OCI-LY1 (cell line): ENCODE results near the gene CACNA1C.

Experiments used
- H2AFZ ChIP-seq: fragments of 200-600 bp; sonication (generic), shearing (Covaris generic); 2 replicates; pipeline ENCODE4 v1.6.0; 2014; ENCODE audit warnings: antibody characterized with exemption, mild to moderate bottlenecking, low read length
- H3F3A ChIP-seq: fragments of 200-600 bp; sonication (generic), shearing (Covaris generic); 2 replicates; pipeline ENCODE4 v1.6.0; 2014; ENCODE audit warnings: mild to moderate bottlenecking, antibody characterized with exemption, low read length, moderate library complexity; ENCODE audit not compliant: insufficient read depth
- H3K27ac ChIP-seq: fragments of 200-600 bp; sonication (generic); 2 replicates; pipeline ENCODE4 v1.5.1; 2014; ENCODE audit warnings: low read length, mixed run types, mild to moderate bottlenecking, low read depth; ENCODE audit not compliant: poor library complexity, severe bottlenecking
- H3K27me3 ChIP-seq: fragments of 200-600 bp; sonication (generic); 2 replicates; pipeline ENCODE4 v1.6.0; 2014; ENCODE audit warnings: antibody characterized with exemption, mild to moderate bottlenecking, low read length, moderate library complexity; ENCODE audit not compliant: insufficient read depth
- H3K36me3 ChIP-seq: fragments of 200-600 bp; sonication (generic); 2 replicates; pipeline ENCODE4 v1.6.1; 2014; ENCODE audit warnings: mild to moderate bottlenecking, antibody characterized with exemption, low read length, moderate library complexity, mixed read lengths; ENCODE audit not compliant: insufficient read depth
- H3K4me1 ChIP-seq: fragments of 200-600 bp; sonication (generic); 2 replicates; pipeline ENCODE4 v1.5.1; 2014; ENCODE audit warnings: mild to moderate bottlenecking, low read length, moderate library complexity; ENCODE audit not compliant: insufficient read depth, severe bottlenecking
- H3K4me2 ChIP-seq: fragments of 200-600 bp; sonication (generic), shearing (Covaris generic); 2 replicates; pipeline ENCODE4 v1.6.1; 2014; ENCODE audit warnings: low read length
- H3K4me3 ChIP-seq: fragments of 200-600 bp; sonication (generic); 2 replicates; pipeline ENCODE4 v1.5.1; 2014; ENCODE audit warnings: low read length, low read depth, mild to moderate bottlenecking, mixed read lengths; ENCODE audit not compliant: poor library complexity, severe bottlenecking
- H3K79me2 ChIP-seq: fragments of 200-600 bp; shearing (Covaris generic); 2 replicates; pipeline ENCODE4 v1.6.1; 2016; ENCODE audit warnings: mixed run types, low read length, mixed read lengths; ENCODE audit not compliant: insufficient read depth
- H3K9ac ChIP-seq: fragments of 200-600 bp; sonication (generic), shearing (Covaris generic); 2 replicates; pipeline ENCODE4 v1.6.1; 2014; ENCODE audit warnings: mild to moderate bottlenecking, low read length, mixed read lengths
- H3K9me2 ChIP-seq: fragments of 200-600 bp; sonication (generic), shearing (Covaris generic); 2 replicates; pipeline ENCODE4 v1.6.1; 2014; ENCODE audit warnings: low read depth, mild to moderate bottlenecking, low read length, mixed read lengths
- H3K9me3 ChIP-seq: fragments of 200-600 bp; shearing (Covaris generic); 2 replicates; pipeline ENCODE4 v1.6.1; 2014; ENCODE audit warnings: low read length, mixed read lengths
- H4K20me1 ChIP-seq: fragments of 200-600 bp; sonication (generic), shearing (Covaris generic); 2 replicates; pipeline ENCODE4 v1.6.0; 2016; ENCODE audit warnings: mild to moderate bottlenecking, low read length; ENCODE audit not compliant: insufficient read depth
- EZH2 ChIP-seq: fragments of 200-600 bp; sonication (generic), shearing (Covaris generic); IDR thresholded peaks from 2 replicates; pipeline ENCODE4 v1.8.0; 2017; ENCODE audit warnings: borderline replicate concordance, mixed run types, mild to moderate bottlenecking, antibody characterized with exemption, low read length, moderate library complexity, mixed read lengths
- TF ChIP-seq, protein P1 (sequence below): fragments of 200-600 bp; sonication (generic), shearing (Covaris generic); IDR thresholded peaks from 2 replicates; pipeline ENCODE4 v1.5.1; 2017; ENCODE audit warnings: mild to moderate bottlenecking, antibody characterized with exemption, low read length, moderate library complexity, mixed read lengths

The CACNA1C gene

DNA sequence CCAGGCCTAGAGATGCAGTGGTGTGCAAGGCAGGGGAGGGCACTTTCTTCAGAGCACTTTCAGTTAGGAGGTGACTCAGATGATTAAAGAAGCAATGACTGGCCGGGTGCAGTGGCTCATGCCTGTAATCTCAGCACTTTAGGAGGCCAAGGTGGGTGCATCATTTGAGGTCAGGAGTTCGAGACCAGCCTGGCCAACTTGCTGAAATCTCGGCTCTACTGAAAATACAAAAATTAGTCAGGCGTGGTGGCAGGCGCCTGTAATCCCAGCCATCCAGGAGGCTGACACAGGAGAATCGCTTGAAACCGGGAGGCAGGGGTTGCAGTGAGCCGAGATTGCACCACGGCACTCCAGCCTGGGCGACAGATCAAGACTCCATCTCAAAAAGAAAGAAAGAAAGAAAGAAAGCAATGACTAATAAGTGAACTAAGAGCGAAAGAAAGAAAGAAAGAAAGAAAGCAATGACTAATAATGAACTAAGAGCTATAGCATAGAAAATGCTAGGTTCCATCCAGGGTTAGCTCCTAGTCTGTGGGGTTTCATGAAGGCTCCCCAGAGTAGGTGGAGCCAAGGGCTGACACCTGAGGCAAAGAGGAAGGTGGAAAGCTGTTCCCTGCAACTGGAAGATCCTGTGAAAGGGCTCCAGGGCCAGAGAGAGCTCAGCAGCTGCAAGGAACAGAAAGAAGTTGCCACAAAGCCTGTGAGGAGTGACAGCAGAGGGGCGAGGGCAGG, 334.5 kb downstream of the CACNA1C start:
- Histone ChIP-seq H3K9me2 (no peaks in the 10 kb centered on the region), H3K4me1 (no peaks in the 10 kb centered on the region), H3K9ac (no peak overlapping the region), H3F3A (no peaks in the 10 kb centered on the region), H3K36me3 (no peaks in the 10 kb centered on the region), H2AFZ (no peak overlapping the region), H3K27ac (no peak overlapping the region), H3K27me3 (no peaks in the 10 kb centered on the region), H3K4me2 (no peak overlapping the region), H4K20me1 (no peaks in the 10 kb centered on the region), H3K79me2 (no peaks in the 10 kb centered on the region), H3K4me3 (no peak overlapping the region), H3K9me3 (no peaks in the 10 kb centered on the region)
- TF ChIP-seq, protein P1, sequence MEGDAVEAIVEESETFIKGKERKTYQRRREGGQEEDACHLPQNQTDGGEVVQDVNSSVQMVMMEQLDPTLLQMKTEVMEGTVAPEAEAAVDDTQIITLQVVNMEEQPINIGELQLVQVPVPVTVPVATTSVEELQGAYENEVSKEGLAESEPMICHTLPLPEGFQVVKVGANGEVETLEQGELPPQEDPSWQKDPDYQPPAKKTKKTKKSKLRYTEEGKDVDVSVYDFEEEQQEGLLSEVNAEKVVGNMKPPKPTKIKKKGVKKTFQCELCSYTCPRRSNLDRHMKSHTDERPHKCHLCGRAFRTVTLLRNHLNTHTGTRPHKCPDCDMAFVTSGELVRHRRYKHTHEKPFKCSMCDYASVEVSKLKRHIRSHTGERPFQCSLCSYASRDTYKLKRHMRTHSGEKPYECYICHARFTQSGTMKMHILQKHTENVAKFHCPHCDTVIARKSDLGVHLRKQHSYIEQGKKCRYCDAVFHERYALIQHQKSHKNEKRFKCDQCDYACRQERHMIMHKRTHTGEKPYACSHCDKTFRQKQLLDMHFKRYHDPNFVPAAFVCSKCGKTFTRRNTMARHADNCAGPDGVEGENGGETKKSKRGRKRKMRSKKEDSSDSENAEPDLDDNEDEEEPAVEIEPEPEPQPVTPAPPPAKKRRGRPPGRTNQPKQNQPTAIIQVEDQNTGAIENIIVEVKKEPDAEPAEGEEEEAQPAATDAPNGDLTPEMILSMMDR = no peak
- no peak for TF ChIP-seq EZH2

DNA sequence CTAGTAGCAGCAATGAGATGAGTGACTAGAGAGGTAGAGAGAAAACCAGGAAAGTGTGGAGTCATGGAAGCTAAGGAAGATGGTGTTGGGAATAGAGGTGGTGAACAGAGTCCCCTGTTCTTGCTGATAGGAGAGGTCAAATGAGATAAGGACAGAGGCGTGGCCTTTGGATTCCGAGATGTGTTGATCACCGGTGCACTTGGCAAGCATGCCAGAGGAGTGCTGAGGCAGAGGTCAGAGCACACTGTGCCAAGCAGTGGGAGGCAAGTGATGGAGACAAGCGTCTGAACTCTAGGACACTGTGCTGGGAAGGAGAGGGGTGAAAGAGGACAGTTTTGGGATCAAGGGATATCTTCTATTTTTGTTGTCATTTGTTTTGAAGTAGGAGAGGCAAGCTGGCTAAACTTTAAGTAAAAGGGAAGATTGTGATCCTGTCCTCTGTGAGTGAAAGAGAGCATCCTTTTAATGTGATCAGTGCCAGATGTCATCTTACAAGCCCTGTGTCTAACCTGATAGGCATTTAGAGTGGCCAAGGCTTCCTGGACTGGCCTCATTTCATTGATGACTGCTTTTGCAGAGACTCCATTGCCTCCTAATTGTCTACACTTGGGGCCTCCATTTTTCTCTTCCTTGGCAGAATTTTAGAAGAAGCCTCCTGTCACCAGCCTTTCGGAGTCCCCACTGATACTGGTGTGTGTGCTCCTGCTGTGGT, 336.4 kb downstream of the CACNA1C start:
- no peak overlapping the region for H3K27ac ChIP-seq
- H3K9ac ChIP-seq = no peak overlapping the region
- no peak overlapping the region for H3K4me2 ChIP-seq
- H3F3A ChIP-seq = no peaks in the 10 kb centered on the region
- no peaks in the 10 kb centered on the region for H3K9me2 ChIP-seq
- TF ChIP-seq, protein P1 = no peak
- no peak for TF ChIP-seq EZH2
- H3K79me2 ChIP-seq = no peaks in the 10 kb centered on the region
- no peak overlapping the region for H2AFZ ChIP-seq
- H3K9me3 ChIP-seq = no peaks in the 10 kb centered on the region
- no peak overlapping the region for H3K4me3 ChIP-seq
- H4K20me1 ChIP-seq = no peaks in the 10 kb centered on the region
- no peaks in the 10 kb centered on the region for H3K36me3 ChIP-seq
- no peaks in the 10 kb centered on the region for H3K27me3 ChIP-seq
- no peaks in the 10 kb centered on the region for H3K4me1 ChIP-seq

DNA sequence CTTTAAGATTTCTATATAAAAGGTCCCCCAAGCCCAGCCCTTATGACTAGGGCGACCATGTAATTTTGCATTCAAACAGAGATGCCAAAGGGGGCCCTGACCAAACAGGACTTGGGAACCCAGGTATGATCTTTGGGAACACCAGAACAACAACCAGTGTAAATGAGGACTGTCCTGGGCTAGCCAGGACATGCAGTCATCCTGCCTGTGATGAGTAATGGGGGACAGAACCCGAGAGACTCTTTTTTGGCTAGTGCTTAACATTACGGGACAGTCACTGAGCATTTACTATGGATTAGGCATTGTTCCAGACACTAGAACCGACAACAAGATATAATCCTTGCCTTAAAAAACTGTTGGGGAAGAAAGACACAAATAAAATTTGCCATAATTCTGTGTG, 337.3 kb downstream of the CACNA1C start:
- no peaks in the 10 kb centered on the region for H3K36me3 ChIP-seq
- no peak overlapping the region for H3K4me3 ChIP-seq
- H3K4me2 ChIP-seq = no peak overlapping the region
- H4K20me1 ChIP-seq = no peaks in the 10 kb centered on the region
- H2AFZ ChIP-seq = no peak overlapping the region
- no peak for TF ChIP-seq EZH2
- TF ChIP-seq, protein P1 = no peak
- no peaks in the 10 kb centered on the region for H3K27me3 ChIP-seq
- no peaks in the 10 kb centered on the region for H3K4me1 ChIP-seq
- H3K79me2 ChIP-seq = no peaks in the 10 kb centered on the region
- no peak overlapping the region for H3K27ac ChIP-seq
- no peaks in the 10 kb centered on the region for H3F3A ChIP-seq
- no peaks in the 10 kb centered on the region for H3K9me2 ChIP-seq
- H3K9ac ChIP-seq = no peak overlapping the region
- no peaks in the 10 kb centered on the region for H3K9me3 ChIP-seq
